A673 (cell line): ENCODE measurements around the gene CASKIN1. TPM values are rescaled to one million over a fixed set of nuclear protein-coding genes. Genes with fewer than 3 reads are reported as not detected.

ENCODE experiments used
- BruUV-seq: library from RNA; stranded (reverse); fragments of 400-500 nt; replicated peaks from 2 replicates; lab custom pipeline; 2021; lab: Mats Ljungman, UMichigan
- CTCF ChIA-PET: fragments of 300-600 bp; sonication (Branson Sonifier 250); formaldehyde crosslinking; loops from one replicate; lab custom pipeline; 2022; ENCODE audit warnings: antibody characterized with exemption; lab: Charles Lee
- POLR2A ChIA-PET: fragments of 300-600 bp; sonication (Branson Sonifier 250); formaldehyde crosslinking; loops from one replicate; lab custom pipeline; 2022; ENCODE audit warnings: antibody characterized with exemption; ENCODE audit not compliant: low non-redundant PET; lab: Charles Lee
- DNase-seq: peaks from one replicate; pipeline ENCODE4 v3.0.0-alpha.2; 2015; ENCODE audit warnings: low spot score
- H3K27ac ChIP-seq: fragments of 200-600 bp; sonication (generic); 2 replicates; pipeline ENCODE4 v1.5.1; 2016; ENCODE audit warnings: mixed run types, low read depth, mild to moderate bottlenecking, mixed read lengths, antibody characterized with exemption, low read length; ENCODE audit not compliant: poor library complexity, severe bottlenecking
- H3K27me3 ChIP-seq: fragments of 200-600 bp; sonication (generic); replicated peaks from 2 replicates; pipeline ENCODE4 v1.6.1; 2017; ENCODE audit warnings: mixed run types, low read depth, mild to moderate bottlenecking, mixed read lengths, antibody characterized with exemption, low read length; ENCODE audit not compliant: insufficient read depth, poor library complexity
- H3K36me3 ChIP-seq: fragments of 200-600 bp; sonication (generic); 2 replicates; pipeline ENCODE4 v1.6.1; 2016; ENCODE audit warnings: mixed run types, mild to moderate bottlenecking, mixed read lengths, antibody characterized with exemption, low read length; ENCODE audit not compliant: insufficient read depth, poor library complexity, severe bottlenecking
- H3K4me1 ChIP-seq: fragments of 200-600 bp; sonication (generic); 2 replicates; pipeline ENCODE4 v1.6.1; 2017; ENCODE audit warnings: mixed run types, mild to moderate bottlenecking, mixed read lengths, antibody characterized with exemption, low read length; ENCODE audit not compliant: insufficient read depth, poor library complexity, severe bottlenecking
- H3K4me3 ChIP-seq: fragments of 200-600 bp; sonication (generic); 2 replicates; pipeline ENCODE4 v1.5.1; 2016; ENCODE audit warnings: low read depth, mixed run types, mild to moderate bottlenecking, mixed read lengths, low read length; ENCODE audit not compliant: poor library complexity, severe bottlenecking
- H3K9me3 ChIP-seq: fragments of 200-600 bp; sonication (generic); 2 replicates; pipeline ENCODE4 v1.6.1; 2016; ENCODE audit warnings: mixed run types, low read depth, mild to moderate bottlenecking, mixed read lengths, antibody characterized with exemption, low read length; ENCODE audit not compliant: poor library complexity, severe bottlenecking
- CTCF ChIP-seq: fragments of 300-800, 200-600 bp; sonication (generic); conservative IDR thresholded peaks from 2 replicates; pipeline ENCODE4 v1.5.1; 2017; ENCODE audit warnings: low read depth, mild to moderate bottlenecking, antibody characterized with exemption, low read length, moderate library complexity, mixed read lengths
- EZH2 ChIP-seq: fragments of 200-600 bp; sonication (generic); IDR thresholded peaks from 2 replicates; pipeline ENCODE4 v1.6.1; 2017; ENCODE audit warnings: borderline replicate concordance, low read depth, mild to moderate bottlenecking, mixed read lengths, antibody characterized with exemption, low read length; ENCODE audit not compliant: poor library complexity, severe bottlenecking
- intact Hi-C: fragments of 100-400 bp; cut with micrococcal nuclease; formaldehyde crosslinking; loops from one replicate; pipeline ENCODE4 v1.10.0; 2022; ENCODE audit not compliant: unreplicated experiment
- total RNA-seq: library from RNA; stranded (reverse); gene quantifications from 2 replicates; pipeline ENCODE4 v1.2.3, GENCODE V29; 2021

CASKIN1 gene
- total RNA-seq, 1 experiment from 2014 or later, result 1.1 TPM

- CTCF ChIA-PET, result interaction anchor here (0.6 kb wide), 1 partner anchor 60 kb away, joined by 3 read pairs; no protein-coding TSS in a partner anchor
- Histone ChIP-seq H3K4me3 (no peak within 1 kb of the TSS), H3K9me3 (no peaks in the 10 kb centered on the region), H3K4me1 (no peaks in the 10 kb centered on the region), H3K27ac (no peak within 1 kb of the TSS), H3K36me3 (peaks cover 32% of the 10 kb centered on the region), H3K27me3 (no peaks in the 10 kb centered on the region)
- no peak for DNase-seq
- intact Hi-C loops, result no loop called here
- BruUV-seq, result no TSS peak
- POLR2A ChIA-PET, result no interaction called here
- TF ChIP-seq CTCF, result no peak
- TF ChIP-seq EZH2, result no peak
Observed at GRCh38 chr16:2236337-2237101, 40.1 kb upstream of the CASKIN1 start, which contains the start of gene DNASE1L2. Gene DNASE1L2 (plus strand): TSS chr16:2236444. CDS start chr16:2236817, 373 bp downstream.

GRCh38 chr16:2235695-2236336, 39.4 kb upstream of the CASKIN1 start:
- CTCF ChIA-PET, result interaction anchor here (0.6 kb wide), 1 partner anchor 60 kb away, joined by 3 read pairs; no protein-coding TSS in a partner anchor
- H3K36me3 ChIP-seq, result peaks cover 32% of the 10 kb centered on the region
- H3K4me1 ChIP-seq, result no peaks in the 10 kb centered on the region
- intact Hi-C loops, result no loop called here
- no TSS peak for BruUV-seq
- H3K27me3 ChIP-seq, result no peaks in the 10 kb centered on the region
- no peak for TF ChIP-seq EZH2
- no peak overlapping the region for H3K4me3 ChIP-seq
- no peaks in the 10 kb centered on the region for H3K9me3 ChIP-seq
- no peak overlapping the region for H3K27ac ChIP-seq
- DNase-seq, result no peak
- POLR2A ChIA-PET, result no interaction called here

- Histone ChIP-seq H3K36me3 (peaks cover 32% of the 10 kb centered on the region), H3K27ac (no peak overlapping the region), H3K4me3 (no peak overlapping the region), H3K27me3 (no peaks in the 10 kb centered on the region), H3K4me1 (no peaks in the 10 kb centered on the region), H3K9me3 (no peaks in the 10 kb centered on the region)
- ChIA-PET POLR2A (no interaction called here), CTCF (no interaction called here)
- no TSS peak for BruUV-seq
- TF ChIP-seq CTCF (no peak), EZH2 (no peak)
- intact Hi-C loops, result no loop called here
- DNase-seq, result no peak
Observed at GRCh38 chr16:2235234-2235651, 38.8 kb upstream of the CASKIN1 start.
